Neural cell (in vitro differentiated cells): ENCODE data around the gene CLDN34.

Source experiments
- EP300 ChIP-seq: fragments of 450-650 bp; conservative IDR thresholded peaks from 2 replicates; pipeline ENCODE4 v1.6.1; 2014; ENCODE audit warnings: antibody characterized with exemption, mild to moderate bottlenecking, moderate library complexity; ENCODE audit not compliant: poor library complexity, severe bottlenecking
- POLR2AphosphoS5 ChIP-seq: IDR thresholded peaks from 2 replicates; pipeline ENCODE4 v1.6.1; 2012
- TF ChIP-seq, protein P1 (sequence below): fragments of 450-650 bp; IDR thresholded peaks from 2 replicates; pipeline ENCODE4 v1.5.1; 2014; ENCODE audit warnings: antibody characterized with exemption, mild to moderate bottlenecking, moderate library complexity; ENCODE audit not compliant: poor library complexity, severe bottlenecking

DNA sequence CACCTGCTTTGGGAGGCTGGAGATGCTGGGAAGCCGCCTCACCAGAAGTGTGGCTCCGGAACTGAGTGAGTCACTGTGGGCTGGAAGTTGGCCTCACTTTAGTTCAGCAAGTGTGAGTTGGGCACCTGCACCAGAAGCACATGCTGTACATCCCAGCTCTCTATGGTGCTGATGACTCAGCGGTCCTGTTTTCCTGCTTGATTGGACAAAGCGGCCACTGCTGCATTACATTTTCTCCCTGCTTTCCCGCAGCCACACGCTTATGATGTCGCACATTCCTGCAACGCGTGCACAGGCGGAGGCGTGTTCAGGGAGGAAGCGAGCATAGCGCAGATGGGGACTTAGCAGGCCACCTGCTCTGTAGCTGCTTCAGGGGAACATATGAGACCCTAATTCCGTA, 26.7 kb upstream of the CLDN34 start:
- TF ChIP-seq, protein P1, sequence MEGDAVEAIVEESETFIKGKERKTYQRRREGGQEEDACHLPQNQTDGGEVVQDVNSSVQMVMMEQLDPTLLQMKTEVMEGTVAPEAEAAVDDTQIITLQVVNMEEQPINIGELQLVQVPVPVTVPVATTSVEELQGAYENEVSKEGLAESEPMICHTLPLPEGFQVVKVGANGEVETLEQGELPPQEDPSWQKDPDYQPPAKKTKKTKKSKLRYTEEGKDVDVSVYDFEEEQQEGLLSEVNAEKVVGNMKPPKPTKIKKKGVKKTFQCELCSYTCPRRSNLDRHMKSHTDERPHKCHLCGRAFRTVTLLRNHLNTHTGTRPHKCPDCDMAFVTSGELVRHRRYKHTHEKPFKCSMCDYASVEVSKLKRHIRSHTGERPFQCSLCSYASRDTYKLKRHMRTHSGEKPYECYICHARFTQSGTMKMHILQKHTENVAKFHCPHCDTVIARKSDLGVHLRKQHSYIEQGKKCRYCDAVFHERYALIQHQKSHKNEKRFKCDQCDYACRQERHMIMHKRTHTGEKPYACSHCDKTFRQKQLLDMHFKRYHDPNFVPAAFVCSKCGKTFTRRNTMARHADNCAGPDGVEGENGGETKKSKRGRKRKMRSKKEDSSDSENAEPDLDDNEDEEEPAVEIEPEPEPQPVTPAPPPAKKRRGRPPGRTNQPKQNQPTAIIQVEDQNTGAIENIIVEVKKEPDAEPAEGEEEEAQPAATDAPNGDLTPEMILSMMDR, result no peak
- TF ChIP-seq EP300 (no peak), POLR2AphosphoS5 (no peak)
